ENCODE results near the gene ENTPD8.

DNA sequence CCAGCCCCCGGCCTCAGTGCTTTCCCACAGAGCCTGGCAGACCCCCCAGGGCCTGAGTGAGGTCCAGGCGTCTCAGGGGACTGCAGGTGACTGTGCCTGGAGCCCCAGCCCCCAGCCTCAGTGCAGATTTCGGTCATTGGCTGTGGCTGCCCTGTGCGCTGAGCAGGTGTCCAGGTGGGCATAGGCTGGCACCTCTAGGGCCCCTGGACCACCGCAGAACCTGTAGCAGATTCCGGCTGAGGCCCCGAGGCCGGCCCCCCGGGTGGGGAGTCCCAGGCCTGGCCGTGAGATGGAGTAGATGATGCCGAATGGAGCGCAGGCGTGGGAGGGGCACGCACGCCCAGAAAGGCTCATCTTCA lies 30.3 kb downstream of the ENTPD8 start:
- TF ChIP-seq, protein P1, sequence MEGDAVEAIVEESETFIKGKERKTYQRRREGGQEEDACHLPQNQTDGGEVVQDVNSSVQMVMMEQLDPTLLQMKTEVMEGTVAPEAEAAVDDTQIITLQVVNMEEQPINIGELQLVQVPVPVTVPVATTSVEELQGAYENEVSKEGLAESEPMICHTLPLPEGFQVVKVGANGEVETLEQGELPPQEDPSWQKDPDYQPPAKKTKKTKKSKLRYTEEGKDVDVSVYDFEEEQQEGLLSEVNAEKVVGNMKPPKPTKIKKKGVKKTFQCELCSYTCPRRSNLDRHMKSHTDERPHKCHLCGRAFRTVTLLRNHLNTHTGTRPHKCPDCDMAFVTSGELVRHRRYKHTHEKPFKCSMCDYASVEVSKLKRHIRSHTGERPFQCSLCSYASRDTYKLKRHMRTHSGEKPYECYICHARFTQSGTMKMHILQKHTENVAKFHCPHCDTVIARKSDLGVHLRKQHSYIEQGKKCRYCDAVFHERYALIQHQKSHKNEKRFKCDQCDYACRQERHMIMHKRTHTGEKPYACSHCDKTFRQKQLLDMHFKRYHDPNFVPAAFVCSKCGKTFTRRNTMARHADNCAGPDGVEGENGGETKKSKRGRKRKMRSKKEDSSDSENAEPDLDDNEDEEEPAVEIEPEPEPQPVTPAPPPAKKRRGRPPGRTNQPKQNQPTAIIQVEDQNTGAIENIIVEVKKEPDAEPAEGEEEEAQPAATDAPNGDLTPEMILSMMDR (conservative IDR thresholded peaks at IDR 0.05 in 1 of 2, IDR thresholded peaks at IDR 0.05 in 1 of 2; ENCODE audit: extremely low read depth in 1 of 2, insufficient read depth in 1 of 2, low read depth in 1 of 2, low read length in 2 of 2), result no peak
- no peak for TF ChIP-seq EZH2 (IDR thresholded peaks at IDR 0.05; ENCODE audit: borderline replicate concordance, low read length)
